K562 (cell line): Measurements from ENCODE around the gene KIT. TPM values are rescaled to one million over a fixed set of nuclear protein-coding genes. Genes with fewer than 3 reads are reported as not detected.

Experiments used
- ATAC-seq: fragments of 200-7000 bp; cut with Tn5 transposase; 3 replicates; pipeline ENCODE4 v1.9.1; 2020; ENCODE audit warnings: moderate library complexity
- BruUV-seq: library from RNA; stranded (reverse); fragments of 400-500 nt; replicated peaks from 2 replicates; lab custom pipeline; 2021; lab: Mats Ljungman, UMichigan
- CTCF ChIA-PET: fragments of 300-600 bp; formaldehyde crosslinking; extraction: SDS; loops from one replicate; lab custom pipeline; 2021; ENCODE audit warnings: low intra/inter-chr PET ratio; lab: Yijun Ruan, JAX
- POLR2A ChIA-PET: fragments of 300-600, 350-650 bp; sonication (Branson Sonifier 250); formaldehyde crosslinking; extraction: SDS; loops from one replicate; lab custom pipeline; 2021; ENCODE audit warnings: antibody characterized with exemption, inconsistent platforms; lab: Yijun Ruan, JAX
- DNase-seq, 4 experiments: peaks; one replicate each; pipeline versions ENCODE4 v3.0.0 to v3.0.0-alpha.2; 2011 to 2018; ENCODE audit warnings: low spot score in 3 of 4, mixed read lengths in 3 of 4; ENCODE audit errors: extremely low read depth in 1 of 4
- FAIRE-seq: peaks from 2 replicates; lab custom pipeline; 2011; peaks lifted over from hg19 to GRCh38; lab: Jason Lieb, UNC
- H2AFZ ChIP-seq: 2 replicates; pipeline ENCODE4 v1.6.0; 2011; ENCODE audit warnings: low read depth, low read length, control low read depth, inconsistent platforms
- H3K27ac ChIP-seq: fragments of 200-600 bp; 3 replicates; pipeline ENCODE4 v1.8.0; 2011; ENCODE audit warnings: low read depth, mild to moderate bottlenecking, control low read depth, inconsistent platforms, low read length, moderate library complexity, mixed read lengths; ENCODE audit errors: extremely low read depth
- H3K27me3 ChIP-seq, 2 experiments: fragments of 300-600 bp in 1 of 2; 2 replicates in 1 of 2; 3 replicates in 1 of 2; pipeline versions ENCODE4 v1.6.0 to v1.8.0; 2011; ENCODE audit warnings: inconsistent platforms in 2 of 2, low read length in 2 of 2, mild to moderate bottlenecking in 1 of 2, mixed read lengths in 1 of 2, moderate library complexity in 1 of 2; ENCODE audit not compliant: control insufficient read depth in 2 of 2, insufficient read depth in 2 of 2
- H3K36me3 ChIP-seq: fragments of 300-600 bp; 3 replicates; pipeline ENCODE4 v1.8.0; 2011; ENCODE audit warnings: mild to moderate bottlenecking, low read length, inconsistent platforms; ENCODE audit not compliant: control insufficient read depth, insufficient read depth
- H3K4me1 ChIP-seq, 2 experiments: fragments of 200-600 bp in 1 of 2; replicated peaks in 1 of 2; 2 replicates in 1 of 2; 3 replicates in 1 of 2; pipeline versions ENCODE4 v1.5.1 to v1.8.0; 2011; ENCODE audit warnings: inconsistent platforms in 2 of 2, low read length in 2 of 2, mild to moderate bottlenecking in 1 of 2, mixed read lengths in 1 of 2, moderate library complexity in 1 of 2; ENCODE audit not compliant: control insufficient read depth in 2 of 2, insufficient read depth in 2 of 2
- H3K4me2 ChIP-seq: 2 replicates; pipeline ENCODE4 v1.6.1; 2011; ENCODE audit warnings: low read length, control low read depth, inconsistent platforms, mixed read lengths; ENCODE audit not compliant: insufficient read depth
- H3K4me3 ChIP-seq: fragments of 200-600 bp; sonication (generic), shearing (Covaris generic); 2 replicates; pipeline ENCODE4 v1.5.1; 2016; ENCODE audit warnings: control low read depth, inconsistent platforms
- H3K79me2 ChIP-seq: fragments of 200-600 bp; 3 replicates; pipeline ENCODE4 v1.8.0; 2011; ENCODE audit warnings: low read length, inconsistent platforms; ENCODE audit not compliant: control insufficient read depth, insufficient read depth
- H3K9ac ChIP-seq, 2 experiments: 2 replicates each; pipeline versions ENCODE4 v1.6.0 to v1.6.1; 2011; ENCODE audit warnings: low read depth in 2 of 2, low read length in 2 of 2, control low read depth in 1 of 2, inconsistent platforms in 1 of 2, mild to moderate bottlenecking in 1 of 2, mixed read lengths in 1 of 2; ENCODE audit not compliant: insufficient read depth in 1 of 2
- H3K9me1 ChIP-seq: one replicate; pipeline ENCODE4 v1.6.0; 2011; ENCODE audit warnings: inconsistent platforms, mild to moderate bottlenecking, low read length, moderate library complexity; ENCODE audit not compliant: control insufficient read depth, insufficient read depth
- H3K9me3 ChIP-seq: replicated peaks from 2 replicates; pipeline ENCODE4 v1.5.1; 2011; ENCODE audit warnings: low read depth, low read length, inconsistent platforms; ENCODE audit not compliant: control insufficient read depth, insufficient read depth
- H4K20me1 ChIP-seq: replicated peaks from 2 replicates; pipeline ENCODE4 v1.6.1; 2011; ENCODE audit warnings: low read length, inconsistent platforms, mixed read lengths; ENCODE audit not compliant: control insufficient read depth, insufficient read depth
- BCL6 ChIP-seq: fragments of 250-450 bp; sonication (Bioruptor Pico); IDR thresholded peaks from 2 replicates; pipeline ENCODE4 v1.4.0; 2020
- BCLAF1 ChIP-seq, 2 experiments: fragments of 450-650 bp in 1 of 2; IDR thresholded peaks; 2 replicates each; pipeline ENCODE4 v1.6.1; 2011 to 2017; ENCODE audit warnings: low read depth in 2 of 2, antibody characterized with exemption in 1 of 2, borderline replicate concordance in 1 of 2, low read length in 1 of 2, mild to moderate bottlenecking in 1 of 2, mixed read lengths in 1 of 2; ENCODE audit not compliant: control insufficient read depth in 1 of 2
- KAT8 ChIP-seq: fragments of 450-650 bp; IDR thresholded peaks from 2 replicates; pipeline ENCODE4 v1.6.1; 2016; ENCODE audit warnings: low read depth, mild to moderate bottlenecking
- MAFG ChIP-seq: fragments of 450-650 bp; conservative IDR thresholded peaks from 2 replicates; pipeline ENCODE4 v1.6.1; 2016; ENCODE audit warnings: missing genetic modification characterization, missing compliant biosample characterization
- MIER1 ChIP-seq: fragments of 450-650 bp; IDR thresholded peaks from 2 replicates; pipeline ENCODE4 v1.6.1; 2016; ENCODE audit warnings: antibody characterized with exemption, mild to moderate bottlenecking, low read depth
- MXD1 ChIP-seq: fragments of 250-450 bp; sonication (Bioruptor Pico); IDR thresholded peaks from 2 replicates; pipeline ENCODE4 v1.8.0; 2021; ENCODE audit warnings: borderline replicate concordance, mild to moderate bottlenecking, moderate library complexity; ENCODE audit not compliant: poor library complexity, severe bottlenecking
- SMARCB1 ChIP-seq: IDR thresholded peaks from 2 replicates; pipeline ENCODE4 v1.6.1; 2011; ENCODE audit warnings: improper control_type of control experiment, low read depth; ENCODE audit not compliant: insufficient read length
- SPI1 ChIP-seq: IDR thresholded peaks from 2 replicates; pipeline ENCODE4 v1.6.1; 2011; ENCODE audit warnings: low read depth, low read length, control low read depth, borderline replicate concordance
- THAP7 ChIP-seq: fragments of 250-450 bp; sonication (Bioruptor Pico); IDR thresholded peaks from 2 replicates; pipeline ENCODE4 v1.5.0; 2021
- XRCC3 ChIP-seq: fragments of 450-650 bp; IDR thresholded peaks from 2 replicates; pipeline ENCODE4 v1.6.1; 2017; ENCODE audit warnings: mild to moderate bottlenecking, moderate library complexity
- ZNF197 ChIP-seq: fragments of 200-800 bp; sonication (Bioruptor generic); IDR thresholded peaks from 2 replicates; pipeline ENCODE4 v1.6.1; 2016; ENCODE audit warnings: low read depth, missing genetic modification characterization, missing compliant biosample characterization
- ZNF830 ChIP-seq: fragments of 250-450 bp; sonication (Bioruptor Pico); IDR thresholded peaks from 2 replicates; pipeline ENCODE4 v1.5.0; 2021; ENCODE audit warnings: mild to moderate bottlenecking
- WGBS: fragments of 100-300 bp; shearing (Covaris generic); methylation state at CpG from one replicate; pipeline ENCODE4 v1.1.6; 2016; ENCODE audit warnings: low coverage, mixed read lengths; ENCODE audit not compliant: insufficient coverage; ENCODE audit errors: missing lambda C conversion rate; 5-methylcytosine and 5-hydroxymethylcytosine counted together
- in situ Hi-C: fragments of 300-500 bp; cut with MboI; formaldehyde crosslinking; loops from 4 replicates; pipeline ENCODE4 v1.15.0; 2018; ENCODE audit warnings: inconsistent platforms, mixed read lengths
- intact Hi-C: fragments of 100-400 bp; cut with micrococcal nuclease; formaldehyde crosslinking; loops from 2 replicates; pipeline ENCODE4 v1.14.2; 2022
- polyA plus RNA-seq, 8 experiments: library from polyadenylated mRNA; depleted of rRNA in 4 of 8; stranded (reverse) in 5 of 8; unstranded in 3 of 8; fragments of >200 nt; fragmentation: Nextera tagmentation in 2 of 8; fragmentation: Illumina TruSeq in 1 of 8; extraction: Ambion mirVana in 2 of 8; extraction: Trizol in 1 of 8; gene quantifications; 2 replicates each; pipeline versions ENCODE4 v1.2.1 to v1.2.3, GENCODE V29; 2011 to 2014; ENCODE audit warnings: inconsistent platforms in 1 of 8, missing spikeins in 1 of 8
- total RNA-seq, 7 experiments: library from RNA; depleted of rRNA in 6 of 7; stranded (reverse); fragments of >200 nt in 6 of 7; fragmentation: Illumina TruSeq in 2 of 7; extraction: Trizol in 2 of 7; gene quantifications; 2 replicates each; pipeline versions ENCODE4 v1.2.1 to v1.2.3, GENCODE V29; 2011 to 2021; ENCODE audit warnings: low replicate concordance in 1 of 7

KIT gene
- total and polyA plus RNA-seq, 9 of the 15 experiments (the other 6 are each of a cell fraction or from before 2014, with no cell fraction given) = 0.27 to 5.6 (median 0.57) TPM

GRCh38 chr4:54647070-54647469 is 10.7 kb upstream of the KIT start (continued):
- TF ChIP-seq MXD1 (CRISPR knock-in tag) = no peak
- TF ChIP-seq XRCC3 = no peak
- peak; percentile 43 for TF ChIP-seq MAFG (tag)
- no peak for TF ChIP-seq SMARCB1
- no peak for TF ChIP-seq ZNF197 (CRISPR knock-in tag)
- no peak for TF ChIP-seq THAP7 (CRISPR knock-in tag)

- Histone ChIP-seq H2AFZ (no peak overlapping the region), H4K20me1 (no peaks in the 10 kb centered on the region)
- TF ChIP-seq BCLAF1 (IDR thresholded peaks at IDR 0.05; ENCODE audit: borderline replicate concordance in 1 of 2, control insufficient read depth in 1 of 2, low read depth in 2 of 2, low read length in 1 of 2) (no peak), BCL6 (CRISPR knock-in tag) (no peak), SPI1 (peak; percentile 70; the same call in 1 of the 2 replicates), KAT8 (no peak), ZNF830 (CRISPR knock-in tag) (no peak), MIER1 (no peak)
- TF ChIP-seq, all 486 proteins: peak for 1
- no TSS peak for BruUV-seq
- Histone ChIP-seq H3K9me3 (no peaks in the 10 kb centered on the region), H3K36me3 (no peaks in the 10 kb centered on the region), H3K4me3 (no peak overlapping the region), H3K79me2 (no peaks in the 10 kb centered on the region), H3K9ac (no peak overlapping the region), H3K4me2 (no peak overlapping the region), H3K27me3 (no peaks in the 10 kb centered on the region; a peak in 1 of 5 replicates), H3K4me1 (no peaks in the 10 kb centered on the region), H3K9me1 (no peaks in the 10 kb centered on the region), H3K27ac (no peak overlapping the region)
- ChIA-PET POLR2A (no interaction called here), CTCF (no interaction called here)
- DNase-seq (no peak), FAIRE-seq (no peak), ATAC-seq (no peak)
- 29% methylated on average over 1 of the region's 3 CpGs for WGBS
- in situ Hi-C loops (no loop called here), intact Hi-C loops (no loop called here)
Measured at GRCh38 chr4:54651050-54651449, 6.7 kb upstream of the KIT start.
